Stimulated activated CD4-positive, alpha-beta T cell treated with anti-CD3 and anti-CD28 coated beads, Interleukin-4, amount 100 ng/mL, for 24 hours (primary cell): ENCODE results near the gene GALNT10.
"Not testable (repeated sequence)": the region's sequence is repeated elsewhere in the genome, so short reads cannot be mapped to it uniquely, and the experiment has no call there.

Experiments used
- DNase-seq: peaks from one replicate; pipeline ENCODE4 v3.0.0-alpha.2; 2020

The GALNT10 gene

GRCh38 chr5:154190595-154191304 is at the start of gene GALNT10:
GALNT10 (plus strand) TSS chr5:154190733; CDS start chr5:154190867, 134 bp downstream.
- peak; percentile 60 for DNase-seq

- DNase-seq, result no peak
These were observed 48.8 kb upstream of the GALNT10 start for GRCh38 chr5:154141745-154142221.

- DNase-seq, result no peak
These were observed 47.3 kb upstream of the GALNT10 start for GRCh38 chr5:154143211-154143641.

- no peak for DNase-seq
These were observed 45.3 kb upstream of the GALNT10 start for GRCh38 chr5:154145268-154145667.

GRCh38 chr5:154146409-154146808 is 44.1 kb upstream of the GALNT10 start:
- DNase-seq, result no peak

GRCh38 chr5:154147666-154148065 is 42.9 kb upstream of the GALNT10 start:
- no peak for DNase-seq

- DNase-seq, result not testable (repeated sequence)
These were observed 40.1 kb upstream of the GALNT10 start for GRCh38 chr5:154150471-154150870.

GRCh38 chr5:154157483-154158378 is 32.8 kb upstream of the GALNT10 start:
- no peak for DNase-seq

- no peak for DNase-seq
These were observed 32.2 kb upstream of the GALNT10 start for GRCh38 chr5:154158379-154158737.

GRCh38 chr5:154159343-154159742 is 31.2 kb upstream of the GALNT10 start:
- no peak for DNase-seq

- DNase-seq, result no peak
These were observed 27.9 kb upstream of the GALNT10 start for GRCh38 chr5:154162539-154163151.

GRCh38 chr5:154163327-154164248 is 26.9 kb upstream of the GALNT10 start:
- no peak for DNase-seq

- no peak for DNase-seq
These were observed 26.3 kb upstream of the GALNT10 start for GRCh38 chr5:154164249-154164581.

GRCh38 chr5:154165886-154166285 is 24.6 kb upstream of the GALNT10 start:
- no peak for DNase-seq

- DNase-seq, result no peak
These were observed 23.4 kb upstream of the GALNT10 start for GRCh38 chr5:154166901-154167791.

- DNase-seq, result no peak
These were observed 22.1 kb upstream of the GALNT10 start for GRCh38 chr5:154168395-154168794.

- no peak for DNase-seq
These were observed 17.7 kb upstream of the GALNT10 start for GRCh38 chr5:154172785-154173184.

- DNase-seq, result no peak
These were observed 16.4 kb upstream of the GALNT10 start for GRCh38 chr5:154174091-154174490.

GRCh38 chr5:154176181-154176580 is 14.4 kb upstream of the GALNT10 start:
- DNase-seq, result no peak

- no peak for DNase-seq
These were observed 11.9 kb upstream of the GALNT10 start for GRCh38 chr5:154178661-154179060.
